Activated naive CD4-positive, alpha-beta T cell treated with anti-CD3 and anti-CD28 coated beads for 36 hours (primary cell): ENCODE data around the gene ASMTL. TPM values are rescaled to one million over a fixed set of nuclear protein-coding genes. Genes with fewer than 3 reads are reported as not detected.
"Not testable (repeated sequence)": the region's sequence is repeated elsewhere in the genome, so short reads cannot be mapped to it uniquely, and the experiment has no call there.

Experiments
- CTCF ChIA-PET: fragments of 350-600 bp; sonication (Branson Sonifier 250); formaldehyde crosslinking; loops from one replicate; lab custom pipeline; 2021; ENCODE audit warnings: antibody characterized with exemption; lab: Charles Lee
- DNase-seq: peaks from one replicate; pipeline ENCODE4 v3.0.0-alpha.2; 2020
- H3K27ac Mint-ChIP-seq: one replicate; pipeline ENCODE4 v1.8.0; 2021; ENCODE audit warnings: mild to moderate bottlenecking, mixed read lengths
- H3K27me3 Mint-ChIP-seq: one replicate; pipeline ENCODE4 v1.8.0; 2021; ENCODE audit warnings: low read depth, mixed read lengths
- H3K36me3 Mint-ChIP-seq: one replicate; pipeline ENCODE4 v1.8.0; 2021; ENCODE audit warnings: low read depth, mixed read lengths
- H3K4me1 Mint-ChIP-seq: one replicate; pipeline ENCODE4 v1.8.0; 2021; ENCODE audit warnings: low read depth, mixed read lengths
- H3K4me3 Mint-ChIP-seq: one replicate; pipeline ENCODE4 v1.8.0; 2021; ENCODE audit warnings: mild to moderate bottlenecking, moderate library complexity, mixed read lengths
- H3K9me3 Mint-ChIP-seq: one replicate; pipeline ENCODE4 v1.8.0; 2021; ENCODE audit warnings: mixed read lengths
- intact Hi-C: fragments of 100-400 bp; cut with micrococcal nuclease; formaldehyde crosslinking; loops from one replicate; pipeline ENCODE4 v1.15.1; 2023
- total RNA-seq, 2 experiments: library from RNA; stranded (reverse); gene quantifications; one replicate each; pipeline ENCODE4 v1.2.3, GENCODE V29; 2021

Gene ASMTL
- total RNA-seq, 2 experiments from 2014 or later = 45.1 to 47.2 TPM

GRCh38 chrX:1488745-1489144 is 36.0 kb upstream of the ASMTL start:
- Mint-ChIP-seq H3K27ac (peak overlapping the region; percentile 57), H3K36me3 (peaks cover 23% of the 10 kb centered on the region), H3K4me3 (no peak overlapping the region), H3K27me3 (no peaks in the 10 kb centered on the region), H3K9me3 (peaks cover 12% of the 10 kb centered on the region), H3K4me1 (peaks cover 25% of the 10 kb centered on the region)
- intact Hi-C loops = no loop called here
- CTCF ChIA-PET = no interaction called here
- DNase-seq = no peak

- peaks cover 23% of the 10 kb centered on the region for H3K36me3 Mint-ChIP-seq
- peak overlapping the region; percentile 57 for H3K27ac Mint-ChIP-seq
- no peaks in the 10 kb centered on the region for H3K27me3 Mint-ChIP-seq
- intact Hi-C loops = no loop called here
- H3K4me1 Mint-ChIP-seq = peaks cover 26% of the 10 kb centered on the region
- H3K9me3 Mint-ChIP-seq = peaks cover 12% of the 10 kb centered on the region
- peak; percentile 4 for DNase-seq
- CTCF ChIA-PET = no interaction called here
- H3K4me3 Mint-ChIP-seq = no peak overlapping the region
Observed at GRCh38 chrX:1488141-1488540, 35.4 kb upstream of the ASMTL start.

GRCh38 chrX:1487401-1487800 is 34.7 kb upstream of the ASMTL start:
- CTCF ChIA-PET = no interaction called here
- Mint-ChIP-seq H3K4me3 (no peak overlapping the region), H3K4me1 (peaks cover 26% of the 10 kb centered on the region), H3K36me3 (peaks cover 24% of the 10 kb centered on the region), H3K27me3 (no peaks in the 10 kb centered on the region), H3K9me3 (peaks cover 12% of the 10 kb centered on the region), H3K27ac (no peak overlapping the region)
- intact Hi-C loops = no loop called here
- DNase-seq = peak; percentile 3

GRCh38 chrX:1486749-1487361 is 34.1 kb upstream of the ASMTL start:
- intact Hi-C loops = no loop called here
- Mint-ChIP-seq H3K9me3 (peaks cover 8% of the 10 kb centered on the region), H3K36me3 (peaks cover 25% of the 10 kb centered on the region), H3K27ac (peak overlapping the region; percentile 30), H3K27me3 (no peaks in the 10 kb centered on the region), H3K4me1 (peaks cover 26% of the 10 kb centered on the region), H3K4me3 (no peak overlapping the region)
- peak; percentile 4 for DNase-seq
- CTCF ChIA-PET = no interaction called here

- Mint-ChIP-seq H3K4me3 (no peak overlapping the region), H3K36me3 (peaks cover 21% of the 10 kb centered on the region), H3K27ac (peak overlapping the region; percentile 30), H3K9me3 (peaks cover 3% of the 10 kb centered on the region), H3K4me1 (peaks cover 28% of the 10 kb centered on the region), H3K27me3 (no peaks in the 10 kb centered on the region)
- CTCF ChIA-PET = no interaction called here
- DNase-seq = no peak
- intact Hi-C loops = no loop called here
Observed at GRCh38 chrX:1486177-1486576, 33.5 kb upstream of the ASMTL start.

GRCh38 chrX:1485033-1485432 is 32.3 kb upstream of the ASMTL start:
- no peak overlapping the region for H3K4me3 Mint-ChIP-seq
- CTCF ChIA-PET = no interaction called here

GRCh38 chrX:1484638-1485019 is 31.9 kb upstream of the ASMTL start:
- no peak for DNase-seq
- CTCF ChIA-PET = no interaction called here
- peaks cover 3% of the 10 kb centered on the region for H3K9me3 Mint-ChIP-seq
- H3K4me1 Mint-ChIP-seq = peaks cover 43% of the 10 kb centered on the region
- no peak overlapping the region for H3K27ac Mint-ChIP-seq
- no peak overlapping the region for H3K4me3 Mint-ChIP-seq
- peaks cover 25% of the 10 kb centered on the region for H3K36me3 Mint-ChIP-seq
- no peaks in the 10 kb centered on the region for H3K27me3 Mint-ChIP-seq
- intact Hi-C loops = loop anchor here (5.0 kb wide), 1 partner anchor 38 kb away; no protein-coding TSS in a partner anchor

More at GRCh38 chrX:1485033-1485432, 32.3 kb upstream of the ASMTL start:
- no peak overlapping the region for H3K27ac Mint-ChIP-seq
- H3K4me1 Mint-ChIP-seq = peaks cover 39% of the 10 kb centered on the region
- H3K36me3 Mint-ChIP-seq = peaks cover 22% of the 10 kb centered on the region
- intact Hi-C loops = no loop called here
- peaks cover 3% of the 10 kb centered on the region for H3K9me3 Mint-ChIP-seq
- no peak for DNase-seq
- H3K27me3 Mint-ChIP-seq = no peaks in the 10 kb centered on the region

GRCh38 chrX:1483843-1484637 is 31.3 kb upstream of the ASMTL start:
- CTCF ChIA-PET = no interaction called here
- Mint-ChIP-seq H3K27ac (peak overlapping the region; percentile 85), H3K27me3 (no peaks in the 10 kb centered on the region), H3K36me3 (peaks cover 24% of the 10 kb centered on the region), H3K9me3 (peaks cover 3% of the 10 kb centered on the region), H3K4me1 (peaks cover 49% of the 10 kb centered on the region), H3K4me3 (no peak overlapping the region)
- intact Hi-C loops = loop anchor here (5.0 kb wide), 1 partner anchor 38 kb away; no protein-coding TSS in a partner anchor
- DNase-seq = peak; percentile 57

GRCh38 chrX:1482530-1482928 is 29.8 kb upstream of the ASMTL start:
- H3K27me3 Mint-ChIP-seq, CTCF ChIA-PET, H3K9me3 Mint-ChIP-seq, DNase-seq: not testable (repeated sequence)
- H3K27ac Mint-ChIP-seq = peak overlapping the region; percentile 100
- H3K36me3 Mint-ChIP-seq = peaks cover 20% of the 10 kb centered on the region
- intact Hi-C loops = loop anchor here (1.0 to 5.0 kb wide), 2 partner anchors 10 to 40 kb away; no protein-coding TSS in a partner anchor
- peak overlapping the region; percentile 88 for H3K4me3 Mint-ChIP-seq
- peaks cover 61% of the 10 kb centered on the region for H3K4me1 Mint-ChIP-seq

- no peaks in the 10 kb centered on the region for H3K27me3 Mint-ChIP-seq
- peaks cover 3% of the 10 kb centered on the region for H3K9me3 Mint-ChIP-seq
- peaks cover 20% of the 10 kb centered on the region for H3K36me3 Mint-ChIP-seq
- intact Hi-C loops = loop anchor here (1.0 to 5.0 kb wide), 5 partner anchors 10 to 55 kb away; partner anchors contain the start of gene P2RY8
- peak overlapping the region; percentile 100 for H3K27ac Mint-ChIP-seq
- H3K4me3 Mint-ChIP-seq = peak overlapping the region; percentile 88
- CTCF ChIA-PET = no interaction called here
- H3K4me1 Mint-ChIP-seq = peaks cover 66% of the 10 kb centered on the region
- peak; percentile 84 for DNase-seq
Observed at GRCh38 chrX:1481636-1482529, 29.2 kb upstream of the ASMTL start.

- peak overlapping the region; percentile 100 for H3K27ac Mint-ChIP-seq
Observed at GRCh38 chrX:1480082-1480785, 27.5 kb upstream of the ASMTL start.

More at GRCh38 chrX:1480082-1480785, 27.5 kb upstream of the ASMTL start:
- Mint-ChIP-seq H3K4me1 (peaks cover 69% of the 10 kb centered on the region), H3K9me3 (no peaks in the 10 kb centered on the region), H3K4me3 (peak overlapping the region; percentile 37), H3K36me3 (peaks cover 15% of the 10 kb centered on the region), H3K27me3 (no peaks in the 10 kb centered on the region)
- no peak for DNase-seq
- CTCF ChIA-PET = no interaction called here
- intact Hi-C loops = loop anchor here (2.0 to 5.0 kb wide), 2 partner anchors 42 to 57 kb away; partner anchors contain the start of gene P2RY8
